GM18861 (cell line): ENCODE measurements around the gene LINC01488.

Source experiments
- ATAC-seq: cut with Tn5 transposase; IDR thresholded peaks from one replicate; pipeline ENCODE4 v1.9.1; 2021; ENCODE audit not compliant: unreplicated experiment

The LINC01488 gene

GRCh38 chr11:69542314-69543168, 61.1 kb downstream of the LINC01488 start:
- ATAC-seq: no peak
